GM10266 (cell line): Measurements from ENCODE around the gene CYB5D1.

ENCODE experiments used
- DNase-seq: peaks from one replicate; pipeline ENCODE4 v3.0.0; 2012; ENCODE audit errors: extremely low spot score
- CTCF ChIP-seq: IDR thresholded peaks from 2 replicates; pipeline ENCODE4 v1.5.1; 2012; ENCODE audit warnings: mild to moderate bottlenecking, low read depth; ENCODE audit not compliant: control insufficient read depth, insufficient read depth; ENCODE audit errors: missing control alignments

The CYB5D1 gene

GRCh38 chr17:7834542-7834956, 23.3 kb upstream of the CYB5D1 start:
- DNase-seq = peak; percentile 46
- no peak for TF ChIP-seq CTCF

GRCh38 chr17:7834957-7835813, 22.6 kb upstream of the CYB5D1 start:
- DNase-seq = peak; percentile 96
- TF ChIP-seq CTCF = peak; percentile 88

- no peak for DNase-seq
- no peak for TF ChIP-seq CTCF
Measured at GRCh38 chr17:7835814-7836595, 21.8 kb upstream of the CYB5D1 start.

- TF ChIP-seq CTCF = no peak
- DNase-seq = peak; percentile 66
Measured at GRCh38 chr17:7836596-7837407, 21.0 kb upstream of the CYB5D1 start.

GRCh38 chr17:7837408-7838088, 20.3 kb upstream of the CYB5D1 start:
- no peak for DNase-seq
- TF ChIP-seq CTCF = no peak
